Adrenal gland (tissue), 12 donors: ENCODE results near the gene PNMT. TPM values are rescaled to one million over a fixed set of nuclear protein-coding genes. Genes with fewer than 3 reads are reported as not detected.
A peak's percentile ranks its signal among the peaks of the same experiment; 100 is the strongest.

ENCODE experiments used
- DNase-seq, 7 donors: peaks; one replicate each; pipeline ENCODE4 v3.0.0-alpha.2; 2019 to 2020
- H3K27ac ChIP-seq, 5 donors: fragments of 200-600 bp; sonication (generic) in 4 of 5; 1 replicate in 3 of 5; 2 replicates in 2 of 5; pipeline versions ENCODE4 v1.5.1 to v1.8.0; 2016 to 2020; ENCODE audit warnings: mild to moderate bottlenecking in 1 of 5
- H3K27me3 ChIP-seq: fragments of 200-600 bp; 2 replicates; pipeline ENCODE4 v1.8.0; 2021
- H3K36me3 ChIP-seq, 2 donors: fragments of 200-600 bp; replicated peaks in 1 of 2; 1 replicate in 1 of 2; 2 replicates in 1 of 2; pipeline versions ENCODE4 v1.5.1 to v1.8.0; 2018 to 2022
- H3K4me1 ChIP-seq, 2 donors: fragments of 200-600 bp; replicated peaks in 1 of 2; 1 replicate in 1 of 2; 2 replicates in 1 of 2; pipeline versions ENCODE4 v1.5.1 to v1.8.0; 2018 to 2021
- H3K4me3 ChIP-seq, 4 donors: fragments of 200-600 bp; sonication (generic) in 3 of 4; one replicate each; pipeline ENCODE4 v1.5.1; 2016 to 2018
- H3K9me3 ChIP-seq, 3 donors: fragments of 200-600 bp; sonication (generic) in 1 of 3; replicated peaks in 1 of 3; 1 replicate in 2 of 3; 2 replicates in 1 of 3; pipeline versions ENCODE4 v1.5.1 to v1.8.0; 2016 to 2021
- CTCF ChIP-seq, 6 experiments: fragments of 450-650 bp in 4 of 6; fragments of 200-600 bp in 2 of 6; sonication (generic) in 1 of 6; IDR thresholded peaks; 1 replicate in 5 of 6; 2 replicates in 1 of 6; pipeline versions ENCODE4 v1.5.1 to v1.8.0; 2016 to 2021; ENCODE audit warnings: antibody characterized with exemption in 6 of 6, mild to moderate bottlenecking in 2 of 6, moderate library complexity in 1 of 6
- POLR2A ChIP-seq, 2 donors: fragments of 450-650 bp; IDR thresholded peaks; one replicate each; pipeline ENCODE4 v1.6.1; 2017; ENCODE audit warnings: antibody characterized with exemption in 2 of 2, mild to moderate bottlenecking in 2 of 2, moderate library complexity in 1 of 2
- WGBS, 4 donors: extraction: QIAGEN DNeasy Blood & Tissue Kit in 2 of 4; methylation state at CpG; one replicate each; pipeline versions ENCODE4 v1.1.5 to v1.1.7; 2013 to 2017; 5-methylcytosine and 5-hydroxymethylcytosine counted together
- intact Hi-C, 2 donors: fragments of 100-400 bp; cut with DNase I; formaldehyde crosslinking; loops; one replicate each; pipeline versions ENCODE4 v1.14.1 to v1.15.0; 2022 to 2023
- polyA plus RNA-seq, 3 donors: library from polyadenylated mRNA; stranded (reverse); fragments of 200-250 nt in 2 of 3; fragments of 350-450 nt in 1 of 3; fragmentation: Illumina TruSeq in 1 of 3; extraction: RNeasy Lipid Tissue Mini Kit (QIAGEN cat#74804) in 1 of 3; gene quantifications; one replicate each; pipeline ENCODE4 v1.2.3, GENCODE V29; 2013 to 2014
- total RNA-seq, 9 donors: library from RNA; depleted of rRNA in 4 of 9; stranded (reverse); fragments of >200 nt in 4 of 9; fragments of 120-200 nt in 1 of 9; fragmentation: NEBNext Ultra II Directional in 1 of 9; extraction: Animal tissue kit (Norgen Biotek cat#: 25700) in 1 of 9; gene quantifications; one replicate each; pipeline versions ENCODE4 v1.1.0 to v1.2.4, GENCODE V29; 2013 to 2023
- donor health status: healthy with polysubstance abuse.
- donor health status: Bipolar disorder and iron deficiency.
- donor health status: DM: yes; HTN: yes; CAD: no.
- donor health status: DM: no; HTN: no; CAD: no.
- donor health status: DM: no; HTN: no; CAD: no.
- donor health status: DM: yes; HTN: yes; CAD: no.

Gene PNMT
- total and polyA plus RNA-seq, 12 donors, result 0.47 to 593 (median 121) TPM; not detected in 1

- no peak for DNase-seq
- Histone ChIP-seq H3K9me3 (no peaks in the 10 kb centered on the region), H3K27me3 (peaks cover 8% of the 10 kb centered on the region), H3K36me3 (no peaks in the 10 kb centered on the region), H3K27ac (no peak overlapping the region), H3K4me1 (peaks cover 20 to 42% of the 10 kb centered on the region in 2 donors), H3K4me3 (no peak overlapping the region)
- no peak for TF ChIP-seq POLR2A (IDR thresholded peaks at IDR 0.05)
- TF ChIP-seq CTCF (IDR thresholded peaks at IDR 0.05), result no peak
- WGBS, 4 donors, result 61 to 65% (median 63%) methylated on average over 6 of the region's 6 CpGs
- intact Hi-C loops, result no loop called here
These were observed 36.9 kb upstream of the PNMT start for GRCh38 chr17:39631403-39631802.

GRCh38 chr17:39632153-39632941, 35.9 kb upstream of the PNMT start:
- intact Hi-C loops, result no loop called here
- H3K9me3 ChIP-seq, result no peaks in the 10 kb centered on the region
- H3K36me3 ChIP-seq, result no peaks in the 10 kb centered on the region
- no peak for TF ChIP-seq CTCF (IDR thresholded peaks at IDR 0.05)
- no peak for TF ChIP-seq POLR2A (IDR thresholded peaks at IDR 0.05)
- H3K4me1 ChIP-seq, result peaks cover 17 to 40% of the 10 kb centered on the region in 2 donors
- H3K4me3 ChIP-seq, result no peak overlapping the region
- DNase-seq, result peak in 2 of 7 donors; percentile 37 to 44
- 32 to 55% (median 44%) methylated on average over 6 to 13 of the region's 13 CpGs for WGBS, 4 donors
- H3K27ac ChIP-seq, result peak overlapping the region in 1 of 5 donors; percentile 8
- H3K27me3 ChIP-seq, result peaks cover under 1% of the 10 kb centered on the region

- no peaks in the 10 kb centered on the region for H3K27me3 ChIP-seq
- intact Hi-C loops, result no loop called here
- WGBS, 4 donors, result 74 to 83% (median 81%) methylated on average over 7 to 8 of the region's 8 CpGs
- no peaks in the 10 kb centered on the region for H3K36me3 ChIP-seq
- no peak overlapping the region for H3K27ac ChIP-seq
- H3K9me3 ChIP-seq, result no peaks in the 10 kb centered on the region
- TF ChIP-seq POLR2A (IDR thresholded peaks at IDR 0.05) (no peak), CTCF (IDR thresholded peaks at IDR 0.05) (no peak)
- H3K4me1 ChIP-seq, result peaks cover 26 to 49% of the 10 kb centered on the region in 2 donors
- no peak overlapping the region for H3K4me3 ChIP-seq
- no peak for DNase-seq
These were observed 34.6 kb upstream of the PNMT start for GRCh38 chr17:39633570-39634183.

GRCh38 chr17:39634384-39634871, 33.8 kb upstream of the PNMT start:
- Histone ChIP-seq H3K27ac (peak overlapping the region in 4 of 5 donors; percentile 5 to 72 (median 57)), H3K27me3 (no peaks in the 10 kb centered on the region), H3K4me1 (peaks cover 32 to 56% of the 10 kb centered on the region in 2 donors), H3K36me3 (no peaks in the 10 kb centered on the region), H3K9me3 (no peaks in the 10 kb centered on the region), H3K4me3 (no peak overlapping the region)
- peak in 6 of 7 donors; percentile 50 to 81 (median 68) for DNase-seq
- WGBS, 4 donors, result 38 to 42% (median 39%) methylated on average over 2 of the region's 2 CpGs
- TF ChIP-seq CTCF (IDR thresholded peaks at IDR 0.05), result peak; percentile 69 to 80 (median 78)
- TF ChIP-seq POLR2A (IDR thresholded peaks at IDR 0.05), result peak in 1 of 2 donors; percentile 26
- intact Hi-C loops, result no loop called here
